NCI-H2029 (cell line): ENCODE measurements around the gene SHANK1.
A peak's percentile ranks its signal among the peaks of the same experiment; 100 is the strongest.

Experiments used
- DNase-seq: peaks from one replicate; lab custom pipeline; 2025; lab: John Stamatoyannopoulos, UW

SHANK1 gene

GRCh38 chr19:50659318-50660087, 60.1 kb downstream of the SHANK1 start:
- no peak for DNase-seq

DNA sequence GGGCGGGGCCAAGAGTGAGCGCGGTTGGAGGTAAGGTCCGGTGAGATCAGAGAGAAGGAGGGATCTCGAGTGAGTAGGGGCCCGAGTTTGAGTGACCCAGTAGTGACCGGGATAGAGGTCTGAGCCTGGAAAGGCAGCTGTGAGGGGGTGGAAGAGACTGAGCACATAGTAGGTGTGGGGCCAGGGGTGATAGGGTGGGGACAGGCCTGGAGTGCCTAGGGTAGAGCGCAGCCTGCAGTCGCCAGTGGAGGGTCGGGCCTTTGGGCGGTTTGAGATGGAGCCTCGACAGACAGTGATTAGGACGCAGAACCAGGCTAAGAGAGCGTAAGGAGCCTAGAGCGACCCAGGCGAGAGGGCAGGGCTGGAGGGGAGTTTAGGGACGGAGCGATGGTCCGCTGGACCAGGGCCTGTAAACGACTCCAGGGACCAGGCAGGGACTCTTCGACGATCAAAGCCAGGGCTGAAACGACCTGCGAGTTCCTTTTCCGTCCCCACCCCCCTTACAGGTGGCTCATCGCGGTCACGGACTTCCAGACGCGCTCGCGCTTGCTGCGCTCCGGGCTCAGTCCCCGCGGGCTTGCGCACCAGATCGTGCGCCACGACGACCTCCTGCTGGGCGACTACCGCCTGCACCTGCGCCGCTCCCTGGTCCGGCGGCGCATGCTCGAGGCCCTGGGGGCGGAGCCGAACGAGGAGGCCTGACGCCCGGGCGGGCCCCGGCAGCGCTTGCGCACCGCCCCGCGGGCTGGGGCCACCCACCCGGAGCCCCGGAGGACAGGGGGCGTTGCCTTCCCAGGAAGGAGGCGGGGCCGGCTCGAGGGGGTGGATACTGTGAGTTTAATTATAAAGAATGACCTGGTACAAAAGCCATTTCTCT, 60.9 kb downstream of the SHANK1 start:
- no peak for DNase-seq

DNA sequence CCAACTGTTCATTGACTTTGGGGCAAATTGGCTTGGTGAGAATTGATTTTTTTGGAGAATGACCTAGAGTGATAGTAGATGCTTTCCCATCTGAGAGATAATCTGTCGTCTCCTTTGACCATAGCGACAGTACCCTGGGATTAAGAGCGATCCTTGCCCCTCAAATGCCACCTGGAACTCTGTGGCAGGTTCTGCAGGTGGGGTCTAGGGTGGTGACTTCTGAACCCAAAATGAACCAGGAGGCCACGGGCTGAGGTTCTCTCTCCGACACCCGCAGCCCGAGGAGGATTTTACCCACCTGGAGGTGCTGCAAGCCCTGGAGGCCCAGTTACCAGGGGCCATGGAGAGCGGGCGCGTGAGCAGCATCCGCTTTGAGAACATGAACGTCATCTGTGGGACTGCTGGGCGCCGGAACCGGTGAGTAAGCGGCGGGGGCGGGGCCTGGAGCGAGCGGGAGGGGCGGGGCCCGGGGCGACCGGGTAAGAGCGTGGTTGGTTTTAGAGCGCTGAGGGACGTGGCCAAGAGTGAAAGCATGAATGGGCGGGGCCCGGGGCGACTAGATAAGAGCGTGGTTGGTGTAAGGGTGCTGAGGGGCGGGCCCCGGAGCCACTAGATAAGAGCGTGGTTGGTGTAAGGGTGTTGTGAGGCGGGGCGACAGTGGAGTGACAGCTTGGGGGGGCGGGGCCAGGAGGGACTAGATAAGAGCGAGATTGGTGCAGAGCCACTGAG, 61.7 kb downstream of the SHANK1 start:
- DNase-seq, result peak; percentile 12

DNA sequence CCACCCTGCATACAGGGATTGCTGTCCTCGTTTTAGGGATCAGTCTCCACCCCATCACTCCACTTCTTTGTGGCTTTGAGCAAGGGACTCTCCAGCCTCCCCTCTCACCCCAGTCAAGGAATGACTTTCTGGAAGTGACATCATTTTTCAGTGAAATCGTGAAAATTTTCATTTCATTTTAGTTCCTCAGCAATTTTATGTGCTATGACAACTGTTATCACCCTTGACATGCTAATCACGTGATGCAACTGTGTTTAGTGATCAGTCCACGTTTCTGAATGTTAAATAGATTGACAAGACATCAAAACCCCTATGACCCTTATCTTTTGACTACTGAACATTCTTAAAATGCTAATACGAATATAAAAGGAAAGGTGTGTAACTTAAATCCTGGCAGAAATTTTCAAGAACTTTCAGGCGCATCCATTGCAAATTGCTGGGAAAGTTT, 62.4 kb downstream of the SHANK1 start:
- DNase-seq, result no peak

DNA sequence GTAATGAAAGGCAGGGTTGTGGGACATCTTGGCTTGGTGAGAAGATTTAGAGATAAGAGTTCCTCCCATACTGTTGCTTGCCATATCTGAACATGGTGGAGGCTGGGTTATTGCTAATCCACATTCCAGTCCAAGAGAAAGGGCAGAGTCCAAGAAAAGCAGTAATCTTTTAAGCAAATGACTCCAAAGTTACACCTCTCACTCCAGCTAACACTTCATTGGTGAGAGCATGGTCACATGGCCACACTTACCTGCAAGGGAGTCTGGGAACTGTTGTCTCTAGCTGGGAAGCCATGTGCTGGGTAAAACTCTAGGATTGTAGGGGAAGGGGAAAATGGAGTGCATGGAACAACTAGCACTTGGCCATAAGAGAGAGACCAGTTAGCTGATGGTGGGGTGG, 64.7 kb downstream of the SHANK1 start:
- DNase-seq, result no peak

- DNase-seq, result no peak
These were observed 66.9 kb downstream of the SHANK1 start for GRCh38 chr19:50652722-50653121.

GRCh38 chr19:50651174-50651573, 68.4 kb downstream of the SHANK1 start:
- no peak for DNase-seq

DNA sequence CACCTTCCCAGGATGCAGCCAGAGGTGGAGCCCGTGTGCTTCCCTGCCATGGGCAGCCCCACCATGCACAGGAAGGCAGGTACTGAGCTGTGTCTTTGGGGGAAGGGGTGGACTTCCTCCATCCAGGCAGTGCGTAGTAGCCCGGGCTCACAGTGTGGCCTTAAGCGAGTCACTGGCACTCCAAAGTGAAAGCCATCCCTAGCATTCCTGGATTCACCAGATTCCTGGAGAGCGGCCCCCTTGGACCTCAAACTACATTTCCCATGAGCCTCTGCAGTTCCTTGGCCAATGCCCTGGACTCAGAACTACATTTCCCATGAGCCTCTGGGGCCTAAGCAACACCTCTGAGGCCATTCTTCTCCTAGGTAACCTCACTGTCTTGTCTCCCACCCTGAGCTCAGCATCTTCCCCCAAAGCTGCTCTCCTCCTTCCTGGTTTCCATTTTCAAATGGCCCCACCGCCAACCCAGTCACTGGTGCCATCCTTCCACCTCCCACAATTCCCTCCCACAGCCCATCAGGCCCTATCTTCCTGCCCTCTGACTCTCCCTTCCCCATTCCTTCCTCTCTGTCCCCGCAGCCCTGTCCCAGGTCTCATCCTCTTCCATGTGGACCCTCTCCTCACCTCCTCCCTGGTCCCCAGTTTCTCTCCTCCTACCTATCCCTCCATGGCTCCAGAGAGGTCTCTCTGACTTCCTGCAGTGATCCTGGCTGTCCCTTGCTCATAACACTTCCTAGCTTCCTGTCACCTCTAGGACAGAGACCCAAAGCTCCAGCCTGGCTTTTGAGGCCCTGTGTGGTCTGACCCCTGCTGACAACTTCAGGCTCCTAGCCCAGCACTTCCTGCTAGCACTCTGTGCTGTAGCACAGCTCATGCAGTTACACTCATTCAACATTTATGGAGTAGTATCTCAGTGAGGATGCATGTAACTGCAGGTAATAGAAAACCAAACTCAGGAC, 69.9 kb downstream of the SHANK1 start, which contains the start of gene C19orf81:
TSS of gene C19orf81 (plus strand) at position 13 of the 959 bp plus-strand sequence. CDS start at position 13, 0 bp downstream.
- DNase-seq, result no peak

DNA sequence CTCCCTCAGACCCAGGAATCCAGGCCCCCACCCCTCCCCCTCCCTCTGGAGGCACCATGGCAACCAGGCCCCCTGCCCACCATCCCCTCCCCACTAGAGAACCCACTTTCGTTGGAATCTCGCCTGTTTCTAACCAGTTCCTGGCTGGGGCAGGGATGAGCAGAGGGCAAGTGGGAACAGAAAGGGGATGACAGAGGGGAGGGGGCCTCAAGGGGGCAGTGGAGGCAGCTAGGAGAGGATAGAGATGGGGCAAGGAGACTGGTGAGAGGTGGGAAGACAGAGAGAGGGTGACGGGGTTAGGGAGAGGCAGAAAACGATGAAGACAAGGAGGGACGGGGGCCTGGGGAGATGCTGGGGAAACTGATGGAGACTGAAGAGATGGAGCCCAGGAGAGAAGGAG, 70.9 kb downstream of the SHANK1 start:
- no peak for DNase-seq

- no peak for DNase-seq
These were observed 71.6 kb downstream of the SHANK1 start for GRCh38 chr19:50647879-50648615.

DNA sequence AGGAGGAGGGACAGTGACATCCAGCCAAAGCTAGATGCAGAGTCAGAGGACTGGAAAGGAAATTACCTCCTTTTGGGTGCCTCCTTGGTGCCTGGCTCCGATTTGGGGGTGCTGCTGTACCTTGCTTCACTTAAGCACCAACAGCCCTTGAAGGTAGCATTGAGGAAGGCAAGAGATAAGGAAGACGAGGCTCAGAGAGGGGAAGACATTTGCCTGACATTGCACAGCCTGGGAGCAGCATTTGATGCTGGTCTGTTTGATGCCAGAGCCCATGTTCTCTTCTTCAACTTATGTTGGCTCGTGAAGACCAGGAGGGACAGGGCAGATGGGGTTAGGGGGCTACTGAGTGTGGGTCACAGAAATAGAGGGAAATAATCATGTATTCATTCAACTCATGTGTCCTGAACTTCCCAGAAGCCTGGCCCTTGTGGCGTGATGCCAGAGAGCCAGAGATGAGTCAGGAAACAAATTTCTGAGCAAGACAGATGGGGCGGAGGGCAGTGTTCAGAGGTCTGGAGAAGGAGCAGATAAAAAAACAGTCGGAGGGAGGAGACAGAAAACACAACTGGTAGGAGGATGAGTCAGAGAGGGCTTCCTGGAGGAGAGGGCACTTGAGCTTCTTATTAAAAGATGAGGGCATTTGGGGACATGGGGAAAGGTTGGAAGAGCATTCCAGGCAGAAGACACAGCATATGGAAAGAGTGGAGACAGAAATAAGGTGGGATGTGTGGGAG, 73.4 kb downstream of the SHANK1 start:
- no peak for DNase-seq

GRCh38 chr19:50645107-50645506, 74.5 kb downstream of the SHANK1 start:
- no peak for DNase-seq

- DNase-seq, result no peak
These were observed 75.2 kb downstream of the SHANK1 start for GRCh38 chr19:50644315-50644915.

GRCh38 chr19:50640368-50640767, 79.2 kb downstream of the SHANK1 start:
- DNase-seq, result no peak

DNA sequence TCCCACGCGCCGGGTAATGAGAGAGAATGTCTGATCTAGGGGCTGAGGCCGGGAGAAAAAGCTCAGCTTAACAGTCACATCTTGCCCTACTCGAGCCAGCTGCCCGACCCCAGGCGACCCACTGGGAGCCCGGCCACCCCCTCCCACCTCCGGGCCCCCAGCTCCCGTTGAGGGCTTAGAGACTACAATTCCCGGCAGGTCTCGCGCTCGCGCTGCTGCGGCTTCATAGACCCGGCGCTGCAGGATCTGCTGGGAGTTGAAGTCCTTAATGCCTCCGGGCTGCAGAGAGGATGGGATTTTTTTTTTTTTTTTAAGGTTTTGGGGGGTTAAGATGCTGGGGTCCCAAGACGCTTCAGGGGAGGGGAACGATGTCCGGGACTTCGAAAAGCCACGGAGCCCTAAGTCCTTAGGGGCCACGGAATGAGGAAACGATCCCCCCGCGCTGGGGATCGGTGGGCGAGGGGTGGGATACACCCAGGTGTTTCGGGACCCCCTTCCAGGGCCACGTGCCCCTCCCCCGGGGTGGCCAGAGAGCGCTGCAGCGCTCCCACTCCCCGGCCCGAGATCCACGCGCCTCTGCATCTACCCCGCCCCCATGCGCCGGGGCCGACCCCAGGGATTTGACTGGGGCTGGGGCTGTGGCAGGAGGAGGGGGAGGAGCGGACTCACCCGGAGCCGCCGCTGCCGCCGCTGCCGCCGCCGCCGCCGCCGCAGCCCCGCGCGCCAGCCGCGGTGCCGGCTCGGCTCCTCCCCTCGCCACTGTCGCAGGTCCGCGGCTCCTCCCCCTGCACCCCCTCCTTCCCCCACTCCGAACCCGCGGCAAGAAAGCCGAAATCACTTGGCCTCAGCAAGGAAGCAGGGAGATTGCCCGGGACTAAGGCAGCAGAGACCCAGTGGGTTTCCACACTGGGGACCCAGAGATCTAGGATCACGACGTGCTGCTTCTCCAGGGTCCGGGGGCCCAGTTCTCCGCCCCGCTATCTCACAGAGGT, 80.2 kb downstream of the SHANK1 start, which contains the start of gene SYT3:
TSS of gene SYT3 (minus strand) at position 761 of the 992 bp plus-strand sequence. CDS start 2,470 bp downstream, outside the sequence.
- no peak for DNase-seq

DNA sequence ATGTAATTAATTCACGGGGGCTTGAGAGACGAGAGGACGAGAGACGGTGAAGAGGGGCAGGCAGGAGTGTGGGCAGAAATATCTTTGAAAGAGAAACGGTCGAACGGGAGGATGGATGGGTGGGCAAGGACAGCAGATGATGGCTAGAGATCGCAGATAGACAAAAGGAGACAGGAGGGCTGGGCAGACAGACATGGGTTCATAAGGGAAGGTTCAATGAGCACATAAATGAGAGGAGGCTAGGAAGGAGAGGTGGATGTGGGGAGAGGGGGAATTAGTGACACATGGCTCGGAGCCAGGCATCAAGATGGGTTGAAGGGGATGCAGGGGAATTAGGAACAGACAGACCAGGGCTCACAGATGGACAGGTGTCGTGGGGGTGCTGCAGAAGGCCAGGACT, 81.0 kb downstream of the SHANK1 start:
- DNase-seq, result no peak

DNA sequence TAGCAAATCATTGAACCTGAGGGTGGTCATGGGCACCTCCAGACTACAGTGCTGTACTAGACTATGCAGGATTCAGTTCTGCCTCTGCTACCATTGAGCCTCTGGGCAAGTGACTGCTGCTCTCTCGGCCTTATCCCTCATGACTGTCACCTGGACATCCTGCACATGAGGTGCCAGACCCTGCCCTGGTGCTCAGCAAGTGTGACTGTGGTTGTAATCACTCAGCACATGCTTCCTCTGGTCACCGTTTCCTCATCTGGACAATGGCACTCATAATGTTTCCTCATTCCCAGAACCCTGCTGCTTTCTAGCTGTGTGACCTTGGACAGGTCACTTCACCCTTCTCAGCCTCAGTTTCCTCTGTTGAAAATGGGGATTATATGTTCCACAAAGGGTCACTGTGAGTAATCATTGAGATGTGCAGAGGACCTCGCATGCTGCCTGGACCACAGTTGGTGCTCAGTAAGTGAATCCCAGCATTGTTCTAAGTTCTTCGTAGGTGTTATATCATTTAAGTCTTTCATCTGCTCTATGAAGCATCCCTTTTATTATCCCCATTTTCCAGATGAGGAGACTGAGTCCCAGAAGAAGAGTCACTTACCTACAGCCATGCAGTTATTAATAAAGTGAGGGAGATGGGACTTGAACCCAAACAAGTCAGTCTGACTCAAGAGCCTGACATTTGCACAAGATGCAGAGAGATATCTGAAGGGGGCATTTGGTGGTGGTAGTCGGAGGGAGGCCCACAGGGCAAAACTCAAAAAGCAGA, 83.1 kb downstream of the SHANK1 start:
- no peak for DNase-seq
